Chondrocyte (in vitro differentiated cells): ENCODE measurements around the gene CEP68. TPM values are rescaled to one million over a fixed set of nuclear protein-coding genes. Genes with fewer than 3 reads are reported as not detected.
A peak's percentile ranks its signal among the peaks of the same experiment; 100 is the strongest.

Experiments
- DNase-seq: peaks from one replicate; pipeline ENCODE4 v3.0.0; 2021; ENCODE audit warnings: mixed read lengths, low spot score
- H3K27ac Mint-ChIP-seq: one replicate; pipeline ENCODE4 v1.8.0; 2021; ENCODE audit warnings: mild to moderate bottlenecking, moderate library complexity, mixed read lengths; ENCODE audit not compliant: unreplicated experiment
- H3K27me3 Mint-ChIP-seq: 2 replicates; pipeline ENCODE4 v1.8.0; 2021; ENCODE audit warnings: low read depth, mixed read lengths
- H3K36me3 Mint-ChIP-seq: 2 replicates; pipeline ENCODE4 v1.8.0; 2021; ENCODE audit warnings: low read depth, mixed read lengths
- H3K4me1 Mint-ChIP-seq: 2 replicates; pipeline ENCODE4 v1.8.0; 2021; ENCODE audit warnings: low read depth, mild to moderate bottlenecking, mixed read lengths
- H3K4me3 Mint-ChIP-seq: one replicate; pipeline ENCODE4 v1.8.0; 2021; ENCODE audit warnings: mild to moderate bottlenecking, moderate library complexity, mixed read lengths; ENCODE audit not compliant: unreplicated experiment
- H3K9me3 Mint-ChIP-seq: 2 replicates; pipeline ENCODE4 v1.8.0; 2021; ENCODE audit warnings: low read depth, mixed read lengths
- total RNA-seq: library from RNA; stranded (reverse); gene quantifications from 3 replicates; pipeline ENCODE4 v1.2.1, GENCODE V29; 2021
- TF ChIP-seq, protein P1 (sequence below): fragments of 200-600 bp; sonication (generic); IDR thresholded peaks from 2 replicates; pipeline ENCODE4 v1.5.0; 2021; ENCODE audit warnings: antibody characterized with exemption, mild to moderate bottlenecking, moderate library complexity

CEP68 gene
- total RNA-seq, 1 donor from 2014 or later, result 12.2 TPM

- no peak overlapping the region for H3K4me3 Mint-ChIP-seq
- DNase-seq, result no peak
- no peaks in the 10 kb centered on the region for H3K9me3 Mint-ChIP-seq
- H3K27ac Mint-ChIP-seq, result peak overlapping the region; percentile 33
- no peaks in the 10 kb centered on the region for H3K27me3 Mint-ChIP-seq
- H3K4me1 Mint-ChIP-seq, result peaks cover 59% of the 10 kb centered on the region
- H3K36me3 Mint-ChIP-seq, result no peaks in the 10 kb centered on the region
- TF ChIP-seq, protein P1, sequence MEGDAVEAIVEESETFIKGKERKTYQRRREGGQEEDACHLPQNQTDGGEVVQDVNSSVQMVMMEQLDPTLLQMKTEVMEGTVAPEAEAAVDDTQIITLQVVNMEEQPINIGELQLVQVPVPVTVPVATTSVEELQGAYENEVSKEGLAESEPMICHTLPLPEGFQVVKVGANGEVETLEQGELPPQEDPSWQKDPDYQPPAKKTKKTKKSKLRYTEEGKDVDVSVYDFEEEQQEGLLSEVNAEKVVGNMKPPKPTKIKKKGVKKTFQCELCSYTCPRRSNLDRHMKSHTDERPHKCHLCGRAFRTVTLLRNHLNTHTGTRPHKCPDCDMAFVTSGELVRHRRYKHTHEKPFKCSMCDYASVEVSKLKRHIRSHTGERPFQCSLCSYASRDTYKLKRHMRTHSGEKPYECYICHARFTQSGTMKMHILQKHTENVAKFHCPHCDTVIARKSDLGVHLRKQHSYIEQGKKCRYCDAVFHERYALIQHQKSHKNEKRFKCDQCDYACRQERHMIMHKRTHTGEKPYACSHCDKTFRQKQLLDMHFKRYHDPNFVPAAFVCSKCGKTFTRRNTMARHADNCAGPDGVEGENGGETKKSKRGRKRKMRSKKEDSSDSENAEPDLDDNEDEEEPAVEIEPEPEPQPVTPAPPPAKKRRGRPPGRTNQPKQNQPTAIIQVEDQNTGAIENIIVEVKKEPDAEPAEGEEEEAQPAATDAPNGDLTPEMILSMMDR, result no peak
These were observed 5.1 kb downstream of the CEP68 start for GRCh38 chr2:65061146-65061909.

- no peaks in the 10 kb centered on the region for H3K36me3 Mint-ChIP-seq
- H3K27me3 Mint-ChIP-seq, result no peaks in the 10 kb centered on the region
- peaks cover 58% of the 10 kb centered on the region for H3K4me1 Mint-ChIP-seq
- TF ChIP-seq, protein P1, result no peak
- no peaks in the 10 kb centered on the region for H3K9me3 Mint-ChIP-seq
- H3K4me3 Mint-ChIP-seq, result no peak overlapping the region
- no peak overlapping the region for H3K27ac Mint-ChIP-seq
- no peak for DNase-seq
These were observed 5.7 kb downstream of the CEP68 start for GRCh38 chr2:65061910-65062339.

DNA sequence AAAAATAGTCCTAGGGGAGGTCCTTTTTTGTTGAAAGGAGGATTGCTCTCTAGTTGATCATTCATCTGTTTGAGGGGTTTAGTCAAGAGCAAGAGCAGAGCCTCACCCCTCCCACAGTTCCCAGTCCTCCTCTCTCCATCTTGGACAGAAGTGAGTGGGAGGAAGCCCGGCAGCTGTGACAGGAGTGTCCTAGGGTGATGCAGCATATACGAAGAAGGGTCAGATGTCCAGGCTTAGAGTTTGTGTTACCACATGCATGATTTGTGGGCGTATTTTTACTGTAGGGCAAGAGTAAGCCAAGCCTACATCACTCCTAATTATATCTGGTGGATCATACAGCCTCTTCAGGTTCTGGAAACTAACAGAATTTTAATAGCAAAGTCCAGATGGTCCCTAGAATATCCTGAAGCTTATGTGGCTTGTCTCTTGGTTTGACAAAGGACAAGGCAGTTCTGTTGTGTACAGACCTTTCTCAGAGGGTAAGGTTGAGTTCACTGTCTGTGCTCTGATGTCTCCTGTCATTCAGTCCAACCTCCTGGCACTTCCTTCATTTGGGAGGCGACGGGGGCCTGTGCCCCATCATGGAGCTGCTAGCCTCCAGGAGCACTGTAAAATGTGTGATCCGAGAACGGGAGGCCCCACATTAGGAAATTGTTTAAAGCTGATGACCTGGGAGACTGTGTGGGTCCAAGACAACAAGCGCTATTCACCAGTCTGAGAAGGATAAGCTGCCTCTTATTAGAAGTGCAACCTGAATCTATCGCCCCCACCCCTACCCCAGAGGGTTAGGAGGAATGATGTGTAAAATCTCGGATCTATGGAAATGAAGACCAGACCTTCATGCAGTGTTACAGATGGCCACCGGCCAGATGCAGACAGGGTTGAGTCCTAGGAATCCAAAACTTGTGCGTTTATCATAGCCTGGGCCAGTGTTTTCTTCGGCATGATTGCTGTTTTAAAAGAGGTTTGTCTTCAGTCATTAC lies 6.9 kb downstream of the CEP68 start:
- Mint-ChIP-seq H3K9me3 (no peaks in the 10 kb centered on the region), H3K4me1 (peaks cover 52% of the 10 kb centered on the region), H3K4me3 (no peak overlapping the region), H3K27me3 (no peaks in the 10 kb centered on the region), H3K27ac (peak overlapping the region; percentile 53), H3K36me3 (no peaks in the 10 kb centered on the region)
- TF ChIP-seq, protein P1, result no peak
- no peak for DNase-seq

GRCh38 chr2:65064728-65065552 lies 8.7 kb downstream of the CEP68 start:
- H3K4me1 Mint-ChIP-seq, result peaks cover 49% of the 10 kb centered on the region
- peak overlapping the region; percentile 50 for H3K4me3 Mint-ChIP-seq

More at GRCh38 chr2:65064728-65065552, 8.7 kb downstream of the CEP68 start:
- TF ChIP-seq, protein P1, result peak; percentile 84
- peak overlapping the region; percentile 99 for H3K27ac Mint-ChIP-seq
- no peaks in the 10 kb centered on the region for H3K27me3 Mint-ChIP-seq
- no peaks in the 10 kb centered on the region for H3K36me3 Mint-ChIP-seq
- no peaks in the 10 kb centered on the region for H3K9me3 Mint-ChIP-seq
- no peak for DNase-seq
